K562 (cell line): Measurements from ENCODE around the gene EPOP. TPM values are rescaled to one million over a fixed set of nuclear protein-coding genes. Genes with fewer than 3 reads are reported as not detected.

Source experiments
- ATAC-seq: fragments of 200-7000 bp; cut with Tn5 transposase; 3 replicates; pipeline ENCODE4 v1.9.1; 2020; ENCODE audit warnings: moderate library complexity
- BruUV-seq: library from RNA; stranded (reverse); fragments of 400-500 nt; replicated peaks from 2 replicates; lab custom pipeline; 2021; lab: Mats Ljungman, UMichigan
- CTCF ChIA-PET: fragments of 300-600 bp; formaldehyde crosslinking; extraction: SDS; loops from one replicate; lab custom pipeline; 2021; ENCODE audit warnings: low intra/inter-chr PET ratio; lab: Yijun Ruan, JAX
- POLR2A ChIA-PET: fragments of 300-600, 350-650 bp; sonication (Branson Sonifier 250); formaldehyde crosslinking; extraction: SDS; loops from one replicate; lab custom pipeline; 2021; ENCODE audit warnings: antibody characterized with exemption, inconsistent platforms; lab: Yijun Ruan, JAX
- DNase-seq, 4 experiments: peaks; one replicate each; pipeline versions ENCODE4 v3.0.0 to v3.0.0-alpha.2; 2011 to 2018; ENCODE audit warnings: low spot score in 3 of 4, mixed read lengths in 3 of 4; ENCODE audit errors: extremely low read depth in 1 of 4
- FAIRE-seq: peaks from 2 replicates; lab custom pipeline; 2011; peaks lifted over from hg19 to GRCh38; lab: Jason Lieb, UNC
- H2AFZ ChIP-seq: 2 replicates; pipeline ENCODE4 v1.6.0; 2011; ENCODE audit warnings: low read depth, low read length, control low read depth, inconsistent platforms
- H3K27ac ChIP-seq: fragments of 200-600 bp; 3 replicates; pipeline ENCODE4 v1.8.0; 2011; ENCODE audit warnings: low read depth, mild to moderate bottlenecking, control low read depth, inconsistent platforms, low read length, moderate library complexity, mixed read lengths; ENCODE audit errors: extremely low read depth
- H3K27me3 ChIP-seq, 2 experiments: fragments of 300-600 bp in 1 of 2; 2 replicates in 1 of 2; 3 replicates in 1 of 2; pipeline versions ENCODE4 v1.6.0 to v1.8.0; 2011; ENCODE audit warnings: inconsistent platforms in 2 of 2, low read length in 2 of 2, mild to moderate bottlenecking in 1 of 2, mixed read lengths in 1 of 2, moderate library complexity in 1 of 2; ENCODE audit not compliant: control insufficient read depth in 2 of 2, insufficient read depth in 2 of 2
- H3K36me3 ChIP-seq: fragments of 300-600 bp; 3 replicates; pipeline ENCODE4 v1.8.0; 2011; ENCODE audit warnings: mild to moderate bottlenecking, low read length, inconsistent platforms; ENCODE audit not compliant: control insufficient read depth, insufficient read depth
- H3K4me1 ChIP-seq, 2 experiments: fragments of 200-600 bp in 1 of 2; replicated peaks in 1 of 2; 2 replicates in 1 of 2; 3 replicates in 1 of 2; pipeline versions ENCODE4 v1.5.1 to v1.8.0; 2011; ENCODE audit warnings: inconsistent platforms in 2 of 2, low read length in 2 of 2, mild to moderate bottlenecking in 1 of 2, mixed read lengths in 1 of 2, moderate library complexity in 1 of 2; ENCODE audit not compliant: control insufficient read depth in 2 of 2, insufficient read depth in 2 of 2
- H3K4me2 ChIP-seq: 2 replicates; pipeline ENCODE4 v1.6.1; 2011; ENCODE audit warnings: low read length, control low read depth, inconsistent platforms, mixed read lengths; ENCODE audit not compliant: insufficient read depth
- H3K4me3 ChIP-seq: fragments of 200-600 bp; sonication (generic), shearing (Covaris generic); 2 replicates; pipeline ENCODE4 v1.5.1; 2016; ENCODE audit warnings: control low read depth, inconsistent platforms
- H3K79me2 ChIP-seq: fragments of 200-600 bp; 3 replicates; pipeline ENCODE4 v1.8.0; 2011; ENCODE audit warnings: low read length, inconsistent platforms; ENCODE audit not compliant: control insufficient read depth, insufficient read depth
- H3K9ac ChIP-seq, 2 experiments: 2 replicates each; pipeline versions ENCODE4 v1.6.0 to v1.6.1; 2011; ENCODE audit warnings: low read depth in 2 of 2, low read length in 2 of 2, control low read depth in 1 of 2, inconsistent platforms in 1 of 2, mild to moderate bottlenecking in 1 of 2, mixed read lengths in 1 of 2; ENCODE audit not compliant: insufficient read depth in 1 of 2
- H3K9me1 ChIP-seq: one replicate; pipeline ENCODE4 v1.6.0; 2011; ENCODE audit warnings: inconsistent platforms, mild to moderate bottlenecking, low read length, moderate library complexity; ENCODE audit not compliant: control insufficient read depth, insufficient read depth
- H3K9me3 ChIP-seq: replicated peaks from 2 replicates; pipeline ENCODE4 v1.5.1; 2011; ENCODE audit warnings: low read depth, low read length, inconsistent platforms; ENCODE audit not compliant: control insufficient read depth, insufficient read depth
- H4K20me1 ChIP-seq: replicated peaks from 2 replicates; pipeline ENCODE4 v1.6.1; 2011; ENCODE audit warnings: low read length, inconsistent platforms, mixed read lengths; ENCODE audit not compliant: control insufficient read depth, insufficient read depth
- CBX2 ChIP-seq: fragments of 200-600 bp; sonication (generic); IDR thresholded peaks from one replicate; pipeline ENCODE4 v1.6.1; 2012; ENCODE audit warnings: mild to moderate bottlenecking, low read length, inconsistent platforms; ENCODE audit not compliant: insufficient read depth, poor library complexity, severe bottlenecking
- CC2D1A ChIP-seq: fragments of 450-650 bp; IDR thresholded peaks from 2 replicates; pipeline ENCODE4 v1.6.1; 2017; ENCODE audit warnings: mild to moderate bottlenecking
- CCNT2 ChIP-seq: IDR thresholded peaks from 2 replicates; pipeline ENCODE4 v1.6.1; 2011; ENCODE audit warnings: borderline replicate concordance, low read depth, mild to moderate bottlenecking, moderate library complexity, mixed read lengths, low read length; ENCODE audit not compliant: insufficient read length; ENCODE audit errors: extremely low read depth
- EP400 ChIP-seq: fragments of 450-650 bp; IDR thresholded peaks from 2 replicates; pipeline ENCODE4 v1.6.1; 2017; ENCODE audit warnings: antibody characterized with exemption, mild to moderate bottlenecking, moderate library complexity
- EZH2 ChIP-seq: IDR thresholded peaks from 2 replicates; pipeline ENCODE4 v1.6.1; 2012; ENCODE audit warnings: low read depth, mild to moderate bottlenecking, inconsistent platforms, low read length, borderline replicate concordance
- JUN ChIP-seq, 2 experiments: sonication (generic) in 1 of 2; formaldehyde crosslinking in 1 of 2; IDR thresholded peaks; 2 replicates each; pipeline versions ENCODE4 v1.6.1 to v1.8.0; 2012 to 2022; ENCODE audit warnings: borderline replicate concordance in 2 of 2, mild to moderate bottlenecking in 2 of 2, improper control_type of control experiment in 1 of 2, low read depth in 1 of 2, low read length in 1 of 2, missing genetic modification reagents in 1 of 2
- MCM5 ChIP-seq: fragments of 450-650 bp; IDR thresholded peaks from 2 replicates; pipeline ENCODE4 v1.6.1; 2016; ENCODE audit warnings: low read depth
- RFX7 ChIP-seq: fragments of 250-450 bp; sonication (Bioruptor Pico); IDR thresholded peaks from 2 replicates; pipeline ENCODE4 v1.5.1; 2021; ENCODE audit warnings: mild to moderate bottlenecking
- SNIP1 ChIP-seq: fragments of 450-650 bp; IDR thresholded peaks from 2 replicates; pipeline ENCODE4 v1.7.1; 2017; ENCODE audit warnings: low read depth, mild to moderate bottlenecking
- SPI1 ChIP-seq: IDR thresholded peaks from 2 replicates; pipeline ENCODE4 v1.6.1; 2011; ENCODE audit warnings: low read depth, low read length, control low read depth, borderline replicate concordance
- SUPT5H ChIP-seq: fragments of 450-650 bp; IDR thresholded peaks from 2 replicates; pipeline ENCODE4 v1.6.1; 2016
- ZNF197 ChIP-seq: fragments of 200-800 bp; sonication (Bioruptor generic); IDR thresholded peaks from 2 replicates; pipeline ENCODE4 v1.6.1; 2016; ENCODE audit warnings: low read depth, missing genetic modification characterization, missing compliant biosample characterization
- ZNF445 ChIP-seq: fragments of 250-450 bp; sonication (Bioruptor Pico); IDR thresholded peaks from 2 replicates; pipeline ENCODE4 v1.4.0; 2020; ENCODE audit warnings: low read depth, mild to moderate bottlenecking, moderate library complexity
- WGBS: fragments of 100-300 bp; shearing (Covaris generic); methylation state at CpG from one replicate; pipeline ENCODE4 v1.1.6; 2016; ENCODE audit warnings: low coverage, mixed read lengths; ENCODE audit not compliant: insufficient coverage; ENCODE audit errors: missing lambda C conversion rate; 5-methylcytosine and 5-hydroxymethylcytosine counted together
- in situ Hi-C: fragments of 300-500 bp; cut with MboI; formaldehyde crosslinking; loops from 4 replicates; pipeline ENCODE4 v1.15.0; 2018; ENCODE audit warnings: inconsistent platforms, mixed read lengths
- intact Hi-C: fragments of 100-400 bp; cut with micrococcal nuclease; formaldehyde crosslinking; loops from 2 replicates; pipeline ENCODE4 v1.14.2; 2022
- polyA plus RNA-seq, 8 experiments: library from polyadenylated mRNA; depleted of rRNA in 4 of 8; stranded (reverse) in 5 of 8; unstranded in 3 of 8; fragments of >200 nt; fragmentation: Nextera tagmentation in 2 of 8; fragmentation: Illumina TruSeq in 1 of 8; extraction: Ambion mirVana in 2 of 8; extraction: Trizol in 1 of 8; gene quantifications; 2 replicates each; pipeline versions ENCODE4 v1.2.1 to v1.2.3, GENCODE V29; 2011 to 2014; ENCODE audit warnings: inconsistent platforms in 1 of 8, missing spikeins in 1 of 8
- total RNA-seq, 7 experiments: library from RNA; depleted of rRNA in 6 of 7; stranded (reverse); fragments of >200 nt in 6 of 7; fragmentation: Illumina TruSeq in 2 of 7; extraction: Trizol in 2 of 7; gene quantifications; 2 replicates each; pipeline versions ENCODE4 v1.2.1 to v1.2.3, GENCODE V29; 2011 to 2021; ENCODE audit warnings: low replicate concordance in 1 of 7
- TF ChIP-seq, protein P1 (sequence below): IDR thresholded peaks from 2 replicates; pipeline ENCODE4 v1.6.1; 2011; ENCODE audit not compliant: insufficient read length; ENCODE audit errors: extremely low read depth
- TF ChIP-seq, protein P2 (sequence below): fragments of 450-650 bp; conservative IDR thresholded peaks from 2 replicates; pipeline ENCODE4 v1.6.1; 2016; ENCODE audit warnings: missing genetic modification characterization, low read depth, mild to moderate bottlenecking, control low read depth, missing compliant biosample characterization

Gene EPOP
- total and polyA plus RNA-seq, 9 of the 15 experiments (the other 6 are each of a cell fraction or from before 2014, with no cell fraction given): 0.41 to 10.6 (median 4.6) TPM

DNA sequence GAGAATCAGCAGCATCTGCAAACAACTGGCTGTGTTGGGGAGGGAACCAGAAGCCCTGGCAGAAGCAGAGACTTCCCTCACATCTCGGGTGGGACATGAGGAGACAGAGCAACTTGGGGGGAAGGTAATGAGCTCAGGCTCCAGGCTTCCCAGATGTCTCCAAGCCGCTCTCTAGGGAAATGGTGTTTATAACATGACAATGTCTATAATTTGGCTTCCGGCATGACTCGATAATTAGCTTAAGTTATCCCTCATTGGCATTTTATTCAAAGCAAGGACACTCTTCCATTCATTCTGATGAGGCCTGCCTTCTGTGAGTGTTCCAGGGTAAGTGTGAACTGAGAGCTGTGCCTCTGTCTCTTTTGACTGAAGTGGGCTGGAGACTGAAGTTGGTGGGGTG lies 15.6 kb upstream of the EPOP start:
- Histone ChIP-seq H3K4me2 (no peak overlapping the region), H3K9me3 (no peaks in the 10 kb centered on the region), H3K9me1 (no peaks in the 10 kb centered on the region), H3K36me3 (no peaks in the 10 kb centered on the region), H4K20me1 (no peaks in the 10 kb centered on the region), H3K27me3 (no peaks in the 10 kb centered on the region), H3K79me2 (no peaks in the 10 kb centered on the region), H3K4me3 (no peak overlapping the region), H3K4me1 (peaks cover 0 to 15% of the 10 kb centered on the region in 2 experiments; a peak in 2 of 5 replicates), H3K9ac (no peak overlapping the region; a peak in 1 of 4 replicates), H3K27ac (no peak overlapping the region), H2AFZ (peak overlapping the region; percentile 17; the same call in 1 of the 2 replicates)
- intact Hi-C loops (no loop called here), in situ Hi-C loops (no loop called here)
- ChIA-PET CTCF (no interaction called here), POLR2A (interaction anchor here (1.9 to 2.5 kb wide), 2 partner anchors 10 to 14 kb away, joined by 6 read pairs; partner anchors contain the start of gene MLLT6)
- TF ChIP-seq SPI1: no peak
- FAIRE-seq: no peak
- ATAC-seq: no peak
- 70% methylated on average over 4 of the region's 4 CpGs for WGBS
- no TSS peak for BruUV-seq
- DNase-seq: no peak

DNA sequence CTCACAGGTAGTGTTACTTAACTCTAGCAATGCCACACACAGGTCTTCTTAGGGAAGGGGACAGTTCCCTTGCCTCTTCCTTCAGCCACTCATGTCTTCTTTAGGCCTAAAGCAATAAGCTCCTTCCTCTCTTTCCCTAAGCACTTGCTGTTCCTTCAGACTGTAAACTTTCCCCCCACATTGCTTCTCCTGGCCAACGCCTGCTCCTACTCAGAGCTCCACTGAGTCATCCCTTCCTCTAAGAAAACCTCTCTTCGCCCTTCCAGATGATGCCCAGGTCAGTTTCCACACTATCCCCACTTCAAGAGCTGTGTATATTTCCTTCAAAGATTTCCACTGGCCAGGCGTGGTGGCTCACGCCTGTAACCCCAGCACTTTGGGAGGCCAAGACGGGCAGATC lies 12.5 kb upstream of the EPOP start:
- no peak for FAIRE-seq
- no peaks in the 10 kb centered on the region for H3K79me2 ChIP-seq
- H3K36me3 ChIP-seq: no peaks in the 10 kb centered on the region
- no peak overlapping the region for H3K9ac ChIP-seq
- no peak overlapping the region for H3K4me2 ChIP-seq
- BruUV-seq: no TSS peak
- peaks cover 0 to 10% of the 10 kb centered on the region in 2 experiments; a peak in 2 of 5 replicates for H3K4me1 ChIP-seq
- H3K4me3 ChIP-seq: no peak overlapping the region
- no peaks in the 10 kb centered on the region for H3K9me3 ChIP-seq
- WGBS: 54% methylated on average over 5 of the region's 5 CpGs
- no peak for DNase-seq
- TF ChIP-seq EP400 (no peak), ZNF197 (CRISPR knock-in tag) (no peak), CCNT2 (no peak), EZH2 (no peak), CC2D1A (no peak), SUPT5H (no peak), SNIP1 (no peak), RFX7 (CRISPR knock-in tag) (no peak), MCM5 (no peak), ZNF445 (no peak), CBX2 (no peak), JUN (IDR thresholded peaks at IDR 0.05; ENCODE audit: borderline replicate concordance, low read depth, low read length) (no peak), JUN (CRISPR knock-in tag; IDR thresholded peaks at IDR 0.05; ENCODE audit: borderline replicate concordance) (no peak)
- TF ChIP-seq, protein P1, sequence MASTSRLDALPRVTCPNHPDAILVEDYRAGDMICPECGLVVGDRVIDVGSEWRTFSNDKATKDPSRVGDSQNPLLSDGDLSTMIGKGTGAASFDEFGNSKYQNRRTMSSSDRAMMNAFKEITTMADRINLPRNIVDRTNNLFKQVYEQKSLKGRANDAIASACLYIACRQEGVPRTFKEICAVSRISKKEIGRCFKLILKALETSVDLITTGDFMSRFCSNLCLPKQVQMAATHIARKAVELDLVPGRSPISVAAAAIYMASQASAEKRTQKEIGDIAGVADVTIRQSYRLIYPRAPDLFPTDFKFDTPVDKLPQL: no peak
- TF ChIP-seq, protein P2, sequence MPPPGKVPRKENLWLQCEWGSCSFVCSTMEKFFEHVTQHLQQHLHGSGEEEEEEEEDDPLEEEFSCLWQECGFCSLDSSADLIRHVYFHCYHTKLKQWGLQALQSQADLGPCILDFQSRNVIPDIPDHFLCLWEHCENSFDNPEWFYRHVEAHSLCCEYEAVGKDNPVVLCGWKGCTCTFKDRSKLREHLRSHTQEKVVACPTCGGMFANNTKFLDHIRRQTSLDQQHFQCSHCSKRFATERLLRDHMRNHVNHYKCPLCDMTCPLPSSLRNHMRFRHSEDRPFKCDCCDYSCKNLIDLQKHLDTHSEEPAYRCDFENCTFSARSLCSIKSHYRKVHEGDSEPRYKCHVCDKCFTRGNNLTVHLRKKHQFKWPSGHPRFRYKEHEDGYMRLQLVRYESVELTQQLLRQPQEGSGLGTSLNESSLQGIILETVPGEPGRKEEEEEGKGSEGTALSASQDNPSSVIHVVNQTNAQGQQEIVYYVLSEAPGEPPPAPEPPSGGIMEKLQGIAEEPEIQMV (tag): no peak
- in situ Hi-C loops: no loop called here
- H3K9me1 ChIP-seq: no peaks in the 10 kb centered on the region
- CTCF ChIA-PET: no interaction called here
- H3K27ac ChIP-seq: no peak overlapping the region
- no peak overlapping the region for H2AFZ ChIP-seq
- no peak for ATAC-seq
- intact Hi-C loops: no loop called here
- POLR2A ChIA-PET: interaction anchor here (1.2 kb wide), 1 partner anchor 14 kb away, joined by 5 read pairs; no protein-coding TSS in a partner anchor
- H4K20me1 ChIP-seq: no peaks in the 10 kb centered on the region
- no peaks in the 10 kb centered on the region for H3K27me3 ChIP-seq
